CD4-positive, alpha-beta T cell treated with Interleukin-12 subunit alpha and Interleukin-12 subunit beta, for 1 hour (primary cell): ENCODE results near the gene CHRNA4.

Experiments
- DNase-seq: peaks from one replicate; pipeline ENCODE4 v3.0.0-alpha.2; 2020

The CHRNA4 gene

DNA sequence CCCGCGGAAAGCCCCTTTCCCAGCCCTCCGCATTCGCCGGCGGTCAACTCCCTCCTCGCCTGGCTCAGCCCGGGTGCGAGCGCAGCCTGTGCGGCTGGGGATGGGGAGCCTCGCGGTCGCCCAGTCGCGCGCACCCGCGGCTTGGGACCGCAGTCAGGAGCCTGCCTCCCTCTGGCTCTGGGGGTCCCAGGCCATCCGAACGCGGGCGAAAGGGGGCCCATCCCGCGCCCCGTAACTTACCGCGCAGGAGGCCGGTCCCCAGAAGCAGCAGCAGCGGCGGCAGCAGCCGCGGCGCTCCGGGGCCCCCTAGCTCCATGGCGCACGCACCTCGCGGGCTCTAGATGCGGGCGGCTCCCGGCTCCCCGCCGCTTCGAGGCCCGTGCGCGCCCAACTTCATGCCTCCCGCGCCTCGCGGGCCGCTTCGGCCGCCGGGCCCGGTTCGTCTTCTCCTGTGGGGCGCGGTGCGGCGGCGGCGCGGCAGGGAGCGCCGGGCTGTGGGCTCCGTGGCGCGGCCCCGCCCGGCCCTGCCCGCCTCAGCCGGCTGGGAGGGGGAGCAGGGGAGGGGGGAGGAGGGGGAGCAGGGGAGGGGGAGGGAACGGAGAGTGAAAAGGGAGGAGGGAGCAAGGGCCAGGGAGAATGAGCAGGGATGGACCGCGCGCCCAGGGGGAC lies at the start of gene CHRNA4:
Gene CHRNA4, minus strand, starts transcription at position 500 of the 669 bp plus-strand sequence. Its CDS starts 184 bp downstream, at position 316.
- no peak for DNase-seq

DNA sequence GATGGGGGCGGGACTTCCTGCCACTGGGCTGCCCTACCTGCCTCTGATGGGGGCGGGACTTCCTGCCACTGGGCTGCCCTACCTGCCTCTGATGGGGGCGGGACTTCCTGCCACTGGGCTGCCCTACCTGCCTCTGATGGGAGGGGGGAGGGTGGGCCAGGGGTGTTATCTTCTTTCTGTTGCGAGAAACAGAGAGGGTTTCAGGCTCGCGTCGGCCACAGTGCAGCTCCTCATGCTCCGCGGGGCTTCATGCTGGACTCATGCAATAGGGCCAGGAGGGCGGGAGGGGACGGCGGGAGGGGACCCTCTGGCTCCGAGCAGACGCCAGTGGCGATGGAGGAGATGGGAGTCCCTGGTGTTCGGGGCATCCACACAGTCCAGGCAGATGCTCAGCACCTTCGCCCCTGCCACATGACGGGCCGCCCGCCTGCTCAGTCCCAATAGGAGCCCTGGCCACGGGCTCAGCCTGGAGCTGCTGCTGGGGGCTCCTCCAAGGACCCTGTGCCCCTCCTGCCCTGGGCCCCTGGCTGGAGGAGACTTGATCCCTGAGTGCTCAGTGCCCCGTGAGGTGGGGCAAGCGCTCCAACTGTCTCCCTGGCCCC lies 48.8 kb upstream of the CHRNA4 start:
- DNase-seq, result no peak

DNA sequence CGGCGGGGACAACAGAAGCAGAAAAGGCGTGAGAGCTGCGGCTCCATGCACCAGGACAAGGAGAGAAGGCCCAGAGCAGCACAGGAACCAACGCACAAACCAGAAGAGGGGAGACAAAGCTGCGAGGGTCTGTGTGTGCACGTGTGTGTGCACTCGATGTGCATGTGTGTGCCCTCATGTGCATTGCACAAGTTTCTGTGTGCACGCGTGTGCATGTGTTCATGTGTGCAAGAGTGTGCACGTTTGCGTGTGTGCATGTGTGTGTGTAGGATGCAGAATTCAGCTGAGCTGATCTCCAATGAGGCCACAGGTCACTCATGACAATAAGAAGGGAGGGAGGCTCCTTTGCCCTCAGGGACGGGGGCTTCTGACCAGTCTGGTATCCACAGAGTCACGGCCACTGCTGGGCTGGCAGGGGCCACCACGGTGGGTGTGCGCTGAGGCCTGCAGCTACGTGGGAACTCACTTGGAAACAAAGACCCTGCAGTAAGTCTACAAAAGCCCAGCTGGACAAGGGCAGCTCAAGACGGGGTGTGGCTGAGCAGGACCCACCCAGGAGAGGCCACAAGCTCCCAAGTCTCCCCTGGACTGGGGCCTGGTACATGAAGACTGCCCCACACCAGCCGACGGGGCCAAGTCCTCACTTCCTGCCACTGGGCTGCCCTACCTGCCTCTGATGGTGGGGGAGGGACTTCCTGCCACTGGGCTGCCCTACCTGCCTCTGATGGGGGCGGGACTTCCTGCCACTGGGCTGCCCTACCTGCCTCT lies 48.1 kb upstream of the CHRNA4 start:
- DNase-seq, result peak; percentile 21

DNA sequence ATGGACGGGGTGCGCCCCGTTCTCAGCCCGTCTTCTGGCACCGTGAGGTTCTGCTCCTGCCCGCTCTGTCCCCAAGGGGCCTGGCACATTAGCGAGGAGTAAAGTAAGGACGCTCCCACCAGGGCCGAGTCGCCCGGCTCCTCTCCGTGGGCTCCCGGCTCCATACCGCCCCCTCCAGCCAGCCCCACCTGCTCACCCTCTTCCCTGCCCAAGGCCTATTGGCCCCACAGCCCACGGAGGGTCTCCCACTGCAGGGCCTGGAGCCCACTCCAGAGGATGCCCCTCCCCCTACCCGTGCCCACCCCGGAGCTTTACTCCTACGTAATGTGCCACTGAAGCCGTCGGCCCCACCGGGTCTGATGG lies 47.5 kb upstream of the CHRNA4 start:
- no peak for DNase-seq

- no peak for DNase-seq
Measured at GRCh38 chr20:63407928-63408683, 47.0 kb upstream of the CHRNA4 start.

- DNase-seq, result no peak
Measured at GRCh38 chr20:63406617-63407245, 45.6 kb upstream of the CHRNA4 start.

DNA sequence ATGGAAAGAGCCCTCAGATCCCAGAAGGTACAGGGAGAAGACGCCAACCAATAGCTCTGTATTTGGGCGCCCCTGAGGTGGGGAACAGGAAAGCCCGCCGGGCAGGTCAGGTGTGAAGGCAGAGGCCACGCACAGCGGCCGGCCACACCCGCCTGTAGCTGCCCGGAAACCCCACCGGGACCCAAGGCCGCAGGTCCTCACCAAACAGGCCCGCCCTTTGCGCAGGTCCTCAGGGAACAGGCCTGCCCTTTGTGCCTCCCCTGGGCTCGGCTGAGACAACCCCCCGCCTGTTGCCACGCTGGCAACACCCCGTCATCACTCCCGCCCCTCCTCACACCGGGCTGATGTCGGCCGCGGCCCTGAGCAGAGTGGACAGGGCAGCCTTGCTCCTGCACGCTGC lies 44.9 kb upstream of the CHRNA4 start:
- no peak for DNase-seq

DNA sequence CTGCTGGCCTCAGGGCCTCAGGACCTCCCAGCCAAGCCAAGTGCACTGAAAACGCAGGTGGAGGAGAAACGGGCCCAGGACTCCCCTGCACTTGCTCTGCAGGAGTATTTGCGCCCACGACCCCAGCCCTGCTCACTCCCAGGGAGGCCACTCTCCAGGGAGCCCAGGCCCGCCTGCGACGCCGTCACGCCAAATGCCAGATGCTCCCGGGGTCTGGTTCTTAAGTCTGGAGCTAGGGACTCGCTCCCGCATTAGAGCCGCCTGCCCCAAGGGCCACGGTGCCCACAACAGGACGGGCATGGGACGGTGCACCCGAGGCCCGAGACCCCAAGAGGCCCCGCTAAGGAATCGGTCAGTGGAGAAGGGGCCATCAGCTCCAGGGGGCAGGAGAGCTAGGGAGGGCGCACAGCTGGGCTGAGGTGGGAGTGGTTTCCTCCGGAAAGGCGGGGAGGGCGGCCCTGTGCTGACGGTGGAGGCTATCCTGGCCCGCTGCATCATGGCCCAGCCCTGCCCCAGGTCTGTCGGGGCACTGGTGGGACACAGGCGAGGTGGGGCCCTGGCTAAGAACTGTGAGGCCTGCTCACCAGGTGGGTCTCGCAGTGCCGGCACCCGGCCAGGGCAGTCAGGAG lies 44.1 kb upstream of the CHRNA4 start:
- DNase-seq, result no peak

- DNase-seq, result no peak
Measured at GRCh38 chr20:63404129-63405085, 43.3 kb upstream of the CHRNA4 start.

DNA sequence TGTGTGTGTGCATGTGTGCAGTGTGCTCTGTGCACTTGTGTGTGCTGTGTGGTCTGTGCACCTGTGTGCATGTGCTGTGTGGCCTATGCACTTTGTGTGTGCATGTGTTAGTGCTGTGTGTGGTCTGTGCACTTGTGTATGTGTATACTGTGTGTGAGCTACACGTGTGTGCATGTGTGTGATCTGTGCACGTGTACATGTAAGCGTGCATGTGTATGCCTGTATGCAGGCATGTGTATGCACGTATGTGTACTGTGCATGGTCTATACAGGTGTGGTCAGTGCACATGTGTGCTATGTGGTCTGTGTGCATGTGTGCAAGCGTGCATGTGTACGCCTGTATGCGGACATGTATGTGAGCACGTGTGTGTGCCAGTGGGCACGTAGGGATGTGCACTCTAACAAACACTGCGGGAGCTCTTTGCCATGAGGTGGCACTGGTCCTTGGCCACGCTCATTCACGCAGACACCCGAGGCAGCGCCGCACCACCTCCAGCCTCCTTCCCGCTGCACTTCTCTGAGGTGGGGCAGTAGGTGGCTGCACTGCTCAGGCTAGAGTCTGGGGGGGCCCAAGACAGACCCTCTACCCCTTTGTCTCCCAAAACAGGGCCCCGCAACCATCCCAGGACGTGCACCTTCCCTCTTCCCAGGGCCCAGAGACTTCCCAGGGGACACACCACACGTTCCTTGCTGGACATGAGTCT lies 42.4 kb upstream of the CHRNA4 start:
- DNase-seq, result no peak

DNA sequence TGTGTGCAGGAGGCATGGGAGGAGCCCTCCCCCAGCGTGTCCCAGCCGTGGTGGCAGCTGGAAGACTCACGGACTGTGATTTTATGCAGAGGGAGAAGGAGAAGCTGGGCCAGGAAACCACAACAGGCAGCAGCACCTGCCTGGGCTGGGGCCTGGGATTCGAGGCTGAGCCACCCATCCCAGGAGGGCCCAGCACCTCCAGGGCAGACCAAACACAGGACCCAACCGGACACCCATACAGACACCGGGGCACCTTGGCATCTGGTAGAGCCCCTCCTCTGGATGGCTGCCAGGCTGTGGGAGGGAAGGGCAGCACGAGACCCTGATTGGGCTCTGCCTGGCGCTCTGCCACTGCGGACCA lies 41.7 kb upstream of the CHRNA4 start:
- DNase-seq, result no peak

- no peak for DNase-seq
Measured at GRCh38 chr20:63402181-63402859, 41.2 kb upstream of the CHRNA4 start.

DNA sequence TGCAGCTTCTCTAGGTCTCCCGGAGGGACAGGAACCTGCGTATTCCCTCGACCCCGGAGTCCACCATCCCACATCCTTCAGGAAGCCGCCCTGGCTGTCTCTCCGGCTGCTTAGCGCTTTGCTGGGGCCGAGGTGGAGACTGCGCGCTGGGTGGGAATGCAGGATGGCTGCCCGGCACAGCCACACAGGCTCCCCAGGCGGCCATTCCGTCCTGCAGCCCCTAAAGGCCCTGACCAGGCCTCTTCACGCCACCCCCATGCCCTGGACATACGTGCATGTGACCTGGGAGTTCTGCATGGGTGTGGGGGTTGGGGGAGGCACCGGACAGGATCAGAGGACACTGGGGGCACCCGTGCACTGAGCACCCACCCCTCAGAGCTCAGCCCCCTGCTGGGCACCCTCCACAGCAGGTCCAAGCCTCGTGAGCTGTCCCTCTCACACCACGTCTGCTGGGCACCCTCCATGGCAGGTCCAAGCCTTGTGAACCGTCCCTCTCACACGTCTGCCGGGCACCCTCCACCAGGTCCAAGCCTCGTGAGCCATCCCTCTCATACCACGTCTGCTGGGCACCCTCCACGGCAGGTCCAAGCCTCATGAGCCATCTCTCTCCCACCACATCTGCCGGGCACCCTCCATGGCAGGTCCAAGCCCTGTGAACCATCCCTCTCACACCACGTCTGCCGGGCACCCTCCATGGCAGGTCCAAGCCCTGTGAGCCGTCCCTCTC lies 40.4 kb upstream of the CHRNA4 start:
- no peak for DNase-seq

GRCh38 chr20:63400486-63401210 lies 39.5 kb upstream of the CHRNA4 start:
- DNase-seq, result no peak

DNA sequence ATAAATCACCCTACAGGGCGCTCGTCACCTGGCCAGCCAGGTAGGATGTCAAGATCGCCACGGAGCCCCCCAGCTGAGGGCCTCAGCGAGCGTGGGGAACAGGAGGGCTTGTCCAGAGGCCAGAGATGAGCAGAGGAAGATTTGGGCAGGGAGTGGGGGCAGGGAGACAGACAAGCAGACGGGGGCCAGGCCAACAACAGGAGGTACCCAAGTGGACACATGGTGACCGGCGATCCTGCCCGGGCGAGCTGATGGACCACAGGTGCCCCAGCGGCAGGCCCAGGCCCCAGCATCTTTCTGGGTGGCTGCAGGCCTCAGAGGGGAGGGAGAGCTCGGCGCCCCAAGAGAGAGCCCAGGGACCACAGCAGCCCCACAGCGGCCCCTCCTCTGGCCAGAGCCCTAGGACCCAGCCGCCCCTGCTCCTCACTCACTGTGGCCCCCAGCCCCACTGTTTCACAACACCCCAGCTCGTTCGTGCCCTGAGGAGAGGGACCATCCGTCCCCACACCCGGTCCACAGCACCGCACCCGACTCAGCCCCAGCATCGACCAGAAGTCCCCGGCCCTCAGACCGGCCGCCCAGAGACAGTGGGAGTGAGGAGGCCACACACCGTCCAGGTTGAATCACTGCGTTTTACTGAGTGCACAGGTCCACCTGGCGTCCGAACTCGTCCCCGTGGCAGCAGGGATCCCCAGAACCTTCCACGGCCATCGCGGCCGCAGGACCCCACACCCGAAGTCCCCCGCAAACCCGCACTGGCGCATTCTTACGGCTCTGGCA lies 38.6 kb upstream of the CHRNA4 start:
- DNase-seq, result no peak

DNA sequence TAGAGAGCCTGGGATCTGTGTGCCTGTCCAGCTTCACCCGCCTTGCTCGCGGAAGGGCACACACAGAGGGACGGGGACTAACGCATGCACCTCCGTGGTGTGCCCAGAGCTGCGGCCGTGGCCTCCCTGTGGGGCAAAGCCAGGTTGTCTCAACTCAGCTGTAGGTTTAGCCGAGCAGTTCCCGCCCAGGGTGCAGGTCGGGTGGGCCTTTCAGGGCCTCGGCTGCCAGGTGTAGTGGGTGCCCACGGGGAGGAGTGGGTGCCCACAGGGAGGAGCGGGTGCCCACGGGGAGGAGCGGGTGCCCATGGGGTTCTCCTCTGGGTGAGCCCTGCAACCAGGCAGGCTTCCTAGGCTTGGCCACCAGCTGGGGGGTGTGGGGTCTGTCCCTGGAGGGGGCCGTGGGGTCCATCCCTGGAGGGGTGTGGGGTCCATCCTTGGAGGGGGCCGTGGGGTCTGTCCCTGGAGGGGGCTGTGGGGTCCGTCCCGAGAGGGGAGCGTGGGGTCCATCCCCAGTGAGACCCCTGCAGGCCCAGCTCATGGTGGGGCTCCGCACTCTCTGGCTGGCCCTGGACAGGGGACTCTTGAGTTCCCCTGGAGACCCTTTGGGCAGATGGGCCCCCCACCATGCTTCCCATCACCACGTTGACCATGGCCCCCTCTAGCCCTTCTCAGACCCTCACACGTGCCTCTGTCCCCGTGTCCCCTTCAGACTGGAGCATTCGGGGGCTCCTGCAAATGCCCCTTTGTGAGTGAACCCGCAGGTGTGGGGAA lies 37.8 kb upstream of the CHRNA4 start:
- DNase-seq, result no peak

GRCh38 chr20:63397946-63398450 lies 36.8 kb upstream of the CHRNA4 start:
- no peak for DNase-seq
